Karpas-422 (cell line): ENCODE data around the gene PPP2R2C. TPM values are rescaled to one million over a fixed set of nuclear protein-coding genes. Genes with fewer than 3 reads are reported as not detected.

Experiments used
- DNase-seq: peaks from one replicate; pipeline ENCODE4 v3.0.0-alpha.2; 2015
- H2AFZ ChIP-seq: fragments of 200-600 bp; sonication (generic); 2 replicates; pipeline ENCODE4 v1.6.1; 2014; ENCODE audit warnings: antibody characterized with exemption, low read length, mixed read lengths
- H3K27ac ChIP-seq: fragments of 200-600 bp; sonication (generic); 2 replicates; pipeline ENCODE4 v1.5.1; 2014; ENCODE audit warnings: mild to moderate bottlenecking, low read length, moderate library complexity
- H3K27me3 ChIP-seq: fragments of 200-600 bp; sonication (generic); 2 replicates; pipeline ENCODE4 v1.6.1; 2014; ENCODE audit warnings: low read length, mixed read lengths
- H3K36me3 ChIP-seq: fragments of 200-600 bp; sonication (generic); 2 replicates; pipeline ENCODE4 v1.6.1; 2014; ENCODE audit warnings: low read length, mixed read lengths; ENCODE audit not compliant: insufficient read depth
- H3K4me1 ChIP-seq: fragments of 200-600 bp; sonication (generic); 2 replicates; pipeline ENCODE4 v1.6.1; 2014; ENCODE audit warnings: mild to moderate bottlenecking, low read length, mixed read lengths
- H3K4me2 ChIP-seq: fragments of 200-600 bp; sonication (generic); 2 replicates; pipeline ENCODE4 v1.6.1; 2014; ENCODE audit warnings: low read length, low read depth, mild to moderate bottlenecking; ENCODE audit not compliant: poor library complexity, severe bottlenecking
- H3K4me3 ChIP-seq: fragments of 200-600 bp; sonication (generic); 2 replicates; pipeline ENCODE4 v1.5.1; 2014; ENCODE audit warnings: mild to moderate bottlenecking, antibody characterized with exemption, low read length, mixed read lengths
- H3K79me2 ChIP-seq: fragments of 200-600 bp; sonication (generic); 2 replicates; pipeline ENCODE4 v1.6.1; 2014; ENCODE audit warnings: mild to moderate bottlenecking, low read length, mixed read lengths
- H3K9ac ChIP-seq: fragments of 200-600 bp; sonication (generic); 2 replicates; pipeline ENCODE4 v1.6.0; 2014; ENCODE audit warnings: low read length
- H3K9me2 ChIP-seq: fragments of 200-600 bp; sonication (generic), shearing (Covaris generic); replicated peaks from 2 replicates; pipeline ENCODE4 v1.6.0; 2014; ENCODE audit warnings: mild to moderate bottlenecking, low read length, moderate library complexity; ENCODE audit not compliant: insufficient read depth
- H3K9me3 ChIP-seq: fragments of 300-700, 200-600 bp; sonication (generic); 2 replicates; pipeline ENCODE4 v1.6.1; 2014; ENCODE audit warnings: low read length, mixed read lengths
- H4K20me1 ChIP-seq: fragments of 200-600 bp; sonication (generic); 2 replicates; pipeline ENCODE4 v1.6.1; 2014; ENCODE audit warnings: mild to moderate bottlenecking, antibody characterized with exemption, low read length, low read depth; ENCODE audit not compliant: insufficient read depth
- total RNA-seq: library from RNA; depleted of rRNA; stranded (reverse); fragments of >200 nt; shearing (Covaris generic); gene quantifications from 2 replicates; pipeline ENCODE4 v1.2.3, GENCODE V29; 2014; ENCODE audit warnings: low replicate concordance

Gene PPP2R2C
- total RNA-seq, 1 experiment from 2014 or later: not detected

DNA sequence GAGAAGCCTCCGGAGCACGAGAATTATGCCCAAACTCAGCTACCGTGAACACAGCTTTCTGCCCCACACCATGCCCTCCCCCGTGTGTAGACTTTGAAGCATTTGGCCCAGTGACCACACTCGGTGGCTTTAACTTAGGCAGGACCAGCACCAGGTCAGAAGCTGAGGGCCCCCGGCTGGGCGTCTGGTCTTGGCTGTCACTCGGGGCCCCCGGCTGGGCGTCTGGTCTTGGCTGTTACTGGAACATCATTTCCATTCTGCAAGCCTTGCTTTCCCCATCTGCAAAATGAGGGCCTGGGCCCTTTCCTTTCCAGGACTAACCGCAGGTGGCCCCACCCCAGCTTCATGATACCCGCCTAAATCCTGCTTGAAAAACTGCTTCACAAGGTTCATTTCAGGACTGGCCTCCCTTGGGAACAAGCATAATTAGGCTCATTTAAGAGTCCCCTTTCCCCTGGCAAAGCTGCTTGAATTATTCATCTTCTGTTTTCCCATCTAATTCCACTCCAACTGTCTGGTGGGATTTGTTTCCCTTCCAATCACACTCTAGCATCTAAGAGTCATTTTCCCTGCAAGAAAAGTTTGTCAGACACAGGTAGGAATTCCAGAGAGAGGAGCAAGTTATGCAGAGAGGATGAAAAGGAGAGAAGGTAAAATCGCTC, 120.3 kb downstream of the PPP2R2C start:
- no peak for DNase-seq
- Histone ChIP-seq H3K9me3 (no peaks in the 10 kb centered on the region), H3K4me2 (no peak overlapping the region), H4K20me1 (no peaks in the 10 kb centered on the region), H3K36me3 (no peaks in the 10 kb centered on the region), H3K9me2 (no peaks in the 10 kb centered on the region), H2AFZ (no peak overlapping the region), H3K4me3 (no peak overlapping the region), H3K27ac (no peak overlapping the region), H3K9ac (no peak overlapping the region), H3K27me3 (no peaks in the 10 kb centered on the region), H3K79me2 (no peaks in the 10 kb centered on the region), H3K4me1 (no peaks in the 10 kb centered on the region)

GRCh38 chr4:6351246-6352000, 121.0 kb downstream of the PPP2R2C start:
- Histone ChIP-seq H3K9me3 (no peaks in the 10 kb centered on the region), H3K4me3 (no peak overlapping the region)

DNA sequence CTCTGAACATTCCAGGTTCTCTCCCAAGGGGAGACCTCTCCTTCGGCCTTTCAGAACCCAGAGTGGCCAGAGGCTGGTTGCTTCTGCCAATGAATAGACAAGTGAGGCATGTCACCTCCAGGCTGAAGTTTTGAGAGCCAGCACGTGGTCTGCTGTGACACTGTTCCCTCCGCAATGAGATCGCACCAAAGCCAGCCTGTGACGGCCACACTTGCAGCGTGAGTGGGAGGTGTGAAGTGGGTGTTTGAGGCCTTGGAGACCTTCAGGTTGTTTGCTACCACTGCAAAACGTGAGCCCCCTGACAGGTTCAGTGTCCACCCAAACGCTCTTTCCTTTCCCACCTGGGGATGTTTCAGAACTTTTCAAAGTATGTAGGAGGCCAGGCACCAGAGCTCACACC, 121.8 kb downstream of the PPP2R2C start:
- H3K4me1 ChIP-seq: no peaks in the 10 kb centered on the region
- no peak overlapping the region for H2AFZ ChIP-seq
- no peaks in the 10 kb centered on the region for H3K9me2 ChIP-seq
- no peak overlapping the region for H3K9ac ChIP-seq
- no peak for DNase-seq
- H3K9me3 ChIP-seq: no peaks in the 10 kb centered on the region
- no peak overlapping the region for H3K4me2 ChIP-seq
- no peak overlapping the region for H3K27ac ChIP-seq
- no peaks in the 10 kb centered on the region for H4K20me1 ChIP-seq
- H3K36me3 ChIP-seq: no peaks in the 10 kb centered on the region
- no peaks in the 10 kb centered on the region for H3K27me3 ChIP-seq
- no peak overlapping the region for H3K4me3 ChIP-seq
- H3K79me2 ChIP-seq: no peaks in the 10 kb centered on the region

More at GRCh38 chr4:6351246-6352000, 121.0 kb downstream of the PPP2R2C start:
- Histone ChIP-seq H4K20me1 (no peaks in the 10 kb centered on the region), H3K4me2 (no peak overlapping the region), H3K36me3 (no peaks in the 10 kb centered on the region), H3K27ac (no peak overlapping the region), H3K4me1 (no peaks in the 10 kb centered on the region), H3K27me3 (no peaks in the 10 kb centered on the region), H3K9ac (no peak overlapping the region), H3K9me2 (no peaks in the 10 kb centered on the region), H2AFZ (no peak overlapping the region), H3K79me2 (no peaks in the 10 kb centered on the region)
- DNase-seq: no peak

DNA sequence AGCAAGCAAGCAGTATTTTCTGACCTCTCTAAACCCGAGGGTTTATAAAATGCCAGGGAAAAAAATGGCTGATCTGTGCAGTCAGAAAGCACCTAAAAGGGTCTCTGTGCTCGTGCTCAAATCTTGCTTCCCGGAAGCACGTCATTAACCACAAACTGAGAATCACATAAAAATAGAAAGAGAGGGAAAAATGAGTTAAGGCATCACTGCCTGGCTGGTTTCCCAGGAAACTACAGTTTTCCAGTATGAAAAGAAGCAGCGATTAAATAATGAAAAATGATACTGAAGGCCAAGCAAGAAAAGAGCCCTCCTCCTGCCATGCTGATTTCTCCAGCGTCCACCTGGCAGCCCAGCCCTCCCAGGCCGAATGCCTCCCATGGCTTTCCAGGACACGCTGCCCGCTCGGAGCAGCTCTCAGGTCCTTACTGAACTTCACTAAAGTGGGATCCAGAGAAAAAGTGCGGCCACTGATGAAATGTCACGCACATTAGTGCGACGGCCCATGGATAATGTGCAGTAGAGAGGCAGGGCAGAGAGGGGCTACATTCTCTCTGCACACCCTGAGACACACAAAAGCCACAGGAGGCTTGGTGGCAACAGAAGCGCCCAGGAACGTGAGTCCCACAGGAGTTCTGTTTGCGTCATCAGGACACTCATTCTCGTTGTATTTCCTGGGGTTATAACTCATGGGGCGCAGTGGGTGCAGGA, 122.4 kb downstream of the PPP2R2C start:
- H3K4me2 ChIP-seq: no peak overlapping the region
- no peaks in the 10 kb centered on the region for H3K9me3 ChIP-seq
- H2AFZ ChIP-seq: no peak overlapping the region
- H3K9ac ChIP-seq: no peak overlapping the region
- H3K4me3 ChIP-seq: no peak overlapping the region
- no peaks in the 10 kb centered on the region for H3K36me3 ChIP-seq
- no peak overlapping the region for H3K27ac ChIP-seq
- H3K79me2 ChIP-seq: no peaks in the 10 kb centered on the region
- no peaks in the 10 kb centered on the region for H3K27me3 ChIP-seq
- no peaks in the 10 kb centered on the region for H3K4me1 ChIP-seq
- DNase-seq: no peak
- no peaks in the 10 kb centered on the region for H3K9me2 ChIP-seq
- no peaks in the 10 kb centered on the region for H4K20me1 ChIP-seq

DNA sequence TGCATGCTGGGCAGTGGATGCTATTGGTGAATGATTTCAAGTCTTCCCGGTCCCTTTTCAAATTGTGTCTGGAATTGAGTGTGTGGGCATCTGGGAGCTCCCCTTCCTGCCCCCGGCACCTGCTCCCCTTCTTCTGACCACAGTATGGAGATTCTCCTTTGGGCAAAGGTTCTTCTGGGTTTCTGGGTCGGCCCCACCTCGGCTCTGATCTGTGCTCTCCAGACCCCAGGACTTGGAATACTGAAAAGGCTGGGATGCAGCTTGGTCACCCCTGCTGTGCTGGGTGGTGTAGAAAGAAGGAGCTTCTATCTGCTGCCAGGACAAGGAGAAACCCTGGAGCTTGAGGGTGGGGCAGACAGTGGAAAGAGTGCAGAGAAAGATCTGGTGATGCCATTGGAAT, 124.0 kb downstream of the PPP2R2C start:
- no peak overlapping the region for H3K9ac ChIP-seq
- H3K9me3 ChIP-seq: no peaks in the 10 kb centered on the region
- H4K20me1 ChIP-seq: no peaks in the 10 kb centered on the region
- H2AFZ ChIP-seq: no peak overlapping the region
- H3K4me2 ChIP-seq: no peak overlapping the region
- no peak overlapping the region for H3K4me3 ChIP-seq
- DNase-seq: no peak
- H3K4me1 ChIP-seq: no peaks in the 10 kb centered on the region
- H3K9me2 ChIP-seq: no peaks in the 10 kb centered on the region
- H3K27me3 ChIP-seq: no peaks in the 10 kb centered on the region
- no peak overlapping the region for H3K27ac ChIP-seq
- H3K79me2 ChIP-seq: no peaks in the 10 kb centered on the region
- H3K36me3 ChIP-seq: no peaks in the 10 kb centered on the region

- Histone ChIP-seq H3K9ac (no peak overlapping the region), H3K79me2 (no peaks in the 10 kb centered on the region), H3K36me3 (no peaks in the 10 kb centered on the region), H3K4me2 (no peak overlapping the region), H3K4me3 (no peak overlapping the region), H3K9me3 (no peaks in the 10 kb centered on the region), H2AFZ (no peak overlapping the region), H3K27ac (no peak overlapping the region), H3K27me3 (no peaks in the 10 kb centered on the region), H3K4me1 (no peaks in the 10 kb centered on the region), H4K20me1 (no peaks in the 10 kb centered on the region), H3K9me2 (no peaks in the 10 kb centered on the region)
- DNase-seq: no peak
Observed at GRCh38 chr4:6347511-6348045, 124.8 kb downstream of the PPP2R2C start.

DNA sequence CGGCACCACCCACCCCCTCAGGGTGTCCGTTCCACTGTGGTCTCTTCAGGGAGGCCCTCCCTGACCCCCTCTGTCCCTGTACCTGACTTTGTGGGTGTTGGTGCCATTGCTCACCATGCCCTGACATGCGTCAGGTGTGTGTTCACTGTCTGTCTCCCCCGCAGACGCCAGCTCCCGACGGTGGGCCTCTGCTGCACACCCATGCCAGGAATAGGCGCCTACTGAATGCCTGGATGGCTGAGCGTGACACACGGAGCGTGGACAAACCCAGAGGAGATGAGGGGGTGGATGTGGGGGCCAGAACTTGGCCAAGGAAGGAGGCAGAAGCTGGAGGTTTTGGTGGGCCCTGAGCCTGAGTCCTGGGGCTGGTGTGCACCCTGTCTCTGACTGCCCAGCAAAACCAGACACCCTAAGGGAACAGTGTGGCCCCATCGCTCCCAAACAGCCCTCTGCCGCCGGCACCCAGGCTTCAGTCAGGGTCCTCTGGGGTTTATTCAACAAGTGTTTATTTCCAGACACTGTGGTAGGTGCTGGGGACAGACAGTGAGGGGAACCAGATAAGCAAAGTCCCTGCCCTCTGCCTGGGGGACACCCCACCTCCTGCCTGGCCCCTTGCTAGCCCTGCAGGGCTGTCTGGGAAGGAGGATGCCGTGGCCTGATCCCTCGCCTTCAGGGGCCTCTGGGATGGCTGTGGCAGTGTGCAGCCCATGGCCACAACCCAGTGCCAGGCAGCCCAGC, 125.9 kb downstream of the PPP2R2C start:
- no peak for DNase-seq
- Histone ChIP-seq H3K9me2 (no peaks in the 10 kb centered on the region), H3K36me3 (no peaks in the 10 kb centered on the region), H3K4me3 (no peak overlapping the region), H3K27me3 (no peaks in the 10 kb centered on the region), H3K79me2 (no peaks in the 10 kb centered on the region), H3K4me1 (no peaks in the 10 kb centered on the region), H2AFZ (no peak overlapping the region), H4K20me1 (no peaks in the 10 kb centered on the region), H3K9ac (no peak overlapping the region), H3K27ac (no peak overlapping the region), H3K4me2 (no peak overlapping the region), H3K9me3 (no peaks in the 10 kb centered on the region)
